SK-N-SH (cell line): Measurements from ENCODE around the gene TMEM179. TPM values are rescaled to one million over a fixed set of nuclear protein-coding genes. Genes with fewer than 3 reads are reported as not detected.

Source experiments
- CTCF ChIA-PET: fragments of 300-600, 350-600 bp; formaldehyde crosslinking; extraction: SDS; loops from one replicate; lab custom pipeline; 2021; lab: Yijun Ruan, JAX
- POLR2A ChIA-PET: fragments of 350-600 bp; sonication (Branson Sonifier 250); formaldehyde crosslinking; extraction: SDS; loops from one replicate; lab custom pipeline; 2020; ENCODE audit warnings: antibody characterized with exemption, inconsistent platforms; lab: Yijun Ruan, JAX
- DNase-seq: peaks from one replicate; pipeline ENCODE4 v3.0.0; 2012
- H2AFZ ChIP-seq: fragments of 200-600 bp; sonication (generic); 2 replicates; pipeline ENCODE4 v1.8.1; 2016; ENCODE audit warnings: antibody characterized with exemption, mild to moderate bottlenecking, low read depth
- H3F3A ChIP-seq: fragments of 200-600 bp; sonication (generic); replicated peaks from 2 replicates; pipeline ENCODE3; 2016; ENCODE audit warnings: antibody characterized with exemption, mild to moderate bottlenecking; ENCODE audit not compliant: insufficient read depth
- H3K27ac ChIP-seq, 2 experiments: fragments of 200-500 bp in 1 of 2; fragments of 200-600 bp in 1 of 2; sonication (Bioruptor generic) in 1 of 2; sonication (generic), shearing (Covaris generic) in 1 of 2; 2 replicates each; pipeline versions ENCODE4 v1.5.1 to v1.6.1; 2014 to 2016; ENCODE audit warnings: low read depth in 2 of 2, inconsistent platforms in 1 of 2, low read length in 1 of 2, mild to moderate bottlenecking in 1 of 2, mixed read lengths in 1 of 2
- H3K27me3 ChIP-seq: fragments of 200-600 bp; sonication (generic), shearing (Covaris generic); 2 replicates; pipeline ENCODE4 v1.6.1; 2016; ENCODE audit warnings: mixed run types; ENCODE audit not compliant: insufficient read depth
- H3K36me3 ChIP-seq, 2 experiments: fragments of 200-500 bp in 1 of 2; fragments of 200-600 bp in 1 of 2; sonication (Bioruptor generic) in 1 of 2; sonication (generic) in 1 of 2; replicated peaks in 1 of 2; 2 replicates each; pipeline versions ENCODE3 to v1.5.1; 2014 to 2016; ENCODE audit warnings: low read length in 1 of 2, mild to moderate bottlenecking in 1 of 2; ENCODE audit not compliant: insufficient read depth in 2 of 2, control insufficient read depth in 1 of 2
- H3K4me1 ChIP-seq, 2 experiments: fragments of 200-500 bp in 1 of 2; fragments of 200-600 bp in 1 of 2; sonication (Bioruptor generic) in 1 of 2; sonication (generic), shearing (Covaris generic) in 1 of 2; 2 replicates each; pipeline versions ENCODE4 v1.5.1 to v1.6.1; 2014 to 2016; ENCODE audit warnings: low read depth in 1 of 2, low read length in 1 of 2, mixed run types in 1 of 2; ENCODE audit not compliant: insufficient read depth in 2 of 2, control insufficient read depth in 1 of 2
- H3K4me2 ChIP-seq: fragments of 200-600 bp; sonication (generic), shearing (Covaris generic); 2 replicates; pipeline ENCODE4 v1.6.1; 2017; ENCODE audit warnings: mixed run types
- H3K4me3 ChIP-seq, 2 experiments: fragments of 200-500 bp in 1 of 2; fragments of 200-600 bp in 1 of 2; sonication (Bioruptor generic) in 1 of 2; sonication (generic), shearing (Covaris generic) in 1 of 2; 2 replicates each; pipeline versions ENCODE4 v1.5.1 to v1.8.1; 2014 to 2016; ENCODE audit warnings: low read depth in 2 of 2, inconsistent platforms in 1 of 2, low read length in 1 of 2, mild to moderate bottlenecking in 1 of 2, mixed read lengths in 1 of 2, moderate library complexity in 1 of 2
- H3K79me2 ChIP-seq: fragments of 200-600 bp; sonication (generic); 2 replicates; pipeline ENCODE4 v1.8.1; 2017; ENCODE audit warnings: mild to moderate bottlenecking; ENCODE audit not compliant: insufficient read depth
- H3K9ac ChIP-seq: fragments of 200-600 bp; sonication (generic); 2 replicates; pipeline ENCODE4 v1.6.1; 2017; ENCODE audit warnings: mixed run types
- H3K9me2 ChIP-seq: fragments of 200-600 bp; sonication (generic); 2 replicates; pipeline ENCODE4 v1.6.1; 2017; ENCODE audit warnings: mixed run types
- H3K9me3 ChIP-seq: fragments of 200-600 bp; sonication (generic); 2 replicates; pipeline ENCODE4 v1.6.1; 2017; ENCODE audit warnings: mixed run types, mild to moderate bottlenecking, moderate library complexity
- H4K20me1 ChIP-seq: fragments of 200-600 bp; sonication (generic); 2 replicates; pipeline ENCODE4 v1.6.1; 2017; ENCODE audit warnings: mild to moderate bottlenecking, mixed run types; ENCODE audit not compliant: insufficient read depth
- CHD2 ChIP-seq: fragments of 150-350 bp; IDR thresholded peaks from 2 replicates; pipeline ENCODE4 v1.6.1; 2018; ENCODE audit warnings: low read length; ENCODE audit not compliant: partially characterized antibody
- FOSL2 ChIP-seq: IDR thresholded peaks from 2 replicates; pipeline ENCODE4 v1.4.0; 2012; ENCODE audit warnings: low read depth, mild to moderate bottlenecking, moderate library complexity, borderline replicate concordance
- FOXM1 ChIP-seq: IDR thresholded peaks from 2 replicates; pipeline ENCODE4 v1.4.0; 2012; ENCODE audit warnings: low read depth, mild to moderate bottlenecking
- GABPA ChIP-seq: IDR thresholded peaks from 2 replicates; pipeline ENCODE4 v1.4.0; 2012; ENCODE audit warnings: low read depth, mild to moderate bottlenecking
- JUND ChIP-seq: IDR thresholded peaks from 2 replicates; pipeline ENCODE4 v1.4.0; 2012
- MAX ChIP-seq: IDR thresholded peaks from 2 replicates; pipeline ENCODE4 v1.4.0; 2012; ENCODE audit warnings: low read depth
- MEF2A ChIP-seq: IDR thresholded peaks from 2 replicates; pipeline ENCODE4 v1.4.0; 2012; ENCODE audit warnings: low read depth, borderline replicate concordance
- MXI1 ChIP-seq: IDR thresholded peaks from 2 replicates; pipeline ENCODE4 v1.6.1; 2012; ENCODE audit warnings: mild to moderate bottlenecking, low read depth, low read length, improper control_type of control experiment
- NFIC ChIP-seq: IDR thresholded peaks from 2 replicates; pipeline ENCODE4 v1.4.0; 2012; ENCODE audit warnings: borderline replicate concordance
- NRF1 ChIP-seq: IDR thresholded peaks from 2 replicates; pipeline ENCODE4 v1.6.1; 2012; ENCODE audit warnings: low read depth, mild to moderate bottlenecking, low read length
- POLR2AphosphoS5 ChIP-seq: IDR thresholded peaks from 2 replicates; pipeline ENCODE4 v1.6.1; 2012; ENCODE audit warnings: low read depth, low read length
- RAD21 ChIP-seq: IDR thresholded peaks from 2 replicates; pipeline ENCODE4 v1.6.1; 2012; ENCODE audit warnings: mild to moderate bottlenecking, low read length
- RCOR1 ChIP-seq: fragments of 150-350 bp; IDR thresholded peaks from 2 replicates; pipeline ENCODE4 v1.6.1; 2017; ENCODE audit warnings: antibody characterized with exemption, low read length
- REST ChIP-seq: IDR thresholded peaks from 2 replicates; pipeline ENCODE4 v1.6.1; 2012; ENCODE audit warnings: mild to moderate bottlenecking, low read depth, low read length, moderate library complexity
- RFX5 ChIP-seq: IDR thresholded peaks from 2 replicates; pipeline ENCODE4 v1.6.1; 2012; ENCODE audit warnings: mild to moderate bottlenecking, improper control_type of control experiment, low read length
- SIN3A ChIP-seq: IDR thresholded peaks from 2 replicates; pipeline ENCODE4 v1.6.1; 2012; ENCODE audit warnings: low read depth, mild to moderate bottlenecking, low read length, moderate library complexity, borderline replicate concordance
- TCF12 ChIP-seq: IDR thresholded peaks from 2 replicates; pipeline ENCODE4 v1.4.0; 2012
- TEAD4 ChIP-seq: IDR thresholded peaks from 2 replicates; pipeline ENCODE4 v1.4.0; 2012; ENCODE audit warnings: mild to moderate bottlenecking, borderline replicate concordance; ENCODE audit not compliant: insufficient read depth
- YY1 ChIP-seq: IDR thresholded peaks from 2 replicates; pipeline ENCODE4 v1.4.0; 2012; ENCODE audit warnings: low read depth, mild to moderate bottlenecking
- ZBTB33 ChIP-seq: IDR thresholded peaks from 2 replicates; pipeline ENCODE4 v1.4.0; 2012; ENCODE audit warnings: low read depth, borderline replicate concordance
- WGBS: methylation state at CpG from one replicate; pipeline ENCODE4 v1.1.6; 2017; ENCODE audit warnings: low lambda C conversion rate; 5-methylcytosine and 5-hydroxymethylcytosine counted together
- polyA plus RNA-seq, 3 experiments: library from polyadenylated mRNA; depleted of rRNA; stranded (reverse); fragments of >200 nt; gene quantifications; 2 replicates each; pipeline ENCODE4 v1.2.3, GENCODE V29; 2012

TMEM179 gene
- polyA plus RNA-seq, 1 of the 3 experiments (the other 2 are of a cell fraction): 1.7 TPM

- H3K4me3 ChIP-seq: no peak overlapping the region
- no peaks in the 10 kb centered on the region for H4K20me1 ChIP-seq
- H3F3A ChIP-seq: no peaks in the 10 kb centered on the region
- DNase-seq: peak; percentile 21
- H3K4me1 ChIP-seq: peaks cover 0 to 8% of the 10 kb centered on the region in 2 experiments; a peak in 2 of 4 replicates
- no peak overlapping the region for H3K27ac ChIP-seq
- no peak overlapping the region for H3K9ac ChIP-seq
- H3K9me3 ChIP-seq: no peaks in the 10 kb centered on the region
- H2AFZ ChIP-seq: no peak overlapping the region
- POLR2A ChIA-PET: no interaction called here
- no peaks in the 10 kb centered on the region for H3K36me3 ChIP-seq
- WGBS: 41% methylated on average over 5 of the region's 20 CpGs
- TF ChIP-seq TEAD4 (no peak), MEF2A (no peak), GABPA (no peak), TCF12 (no peak), RAD21 (no peak), RFX5 (no peak), RCOR1 (no peak), SIN3A (no peak), MAX (no peak), YY1 (no peak), REST (no peak), FOSL2 (no peak), NFIC (no peak), POLR2AphosphoS5 (no peak), FOXM1 (no peak), ZBTB33 (no peak), MXI1 (no peak), JUND (no peak), CHD2 (no peak), NRF1 (no peak)
- TF ChIP-seq, all 33 proteins: peak for 0
- CTCF ChIA-PET: interaction anchor here (0.9 to 3.3 kb wide), 6 partner anchors 41 to 556 kb away, joined by 3 to 15 read pairs (median 4); no protein-coding TSS in a partner anchor
- H3K4me2 ChIP-seq: no peak overlapping the region
- no peaks in the 10 kb centered on the region for H3K27me3 ChIP-seq
- no peaks in the 10 kb centered on the region for H3K9me2 ChIP-seq
- no peaks in the 10 kb centered on the region for H3K79me2 ChIP-seq
Observed at GRCh38 chr14:104634138-104634760, 29.7 kb upstream of the TMEM179 start.
